ENCODE measurements around the gene LRPPRC.
"Not testable (repeated sequence)": the region's sequence is repeated elsewhere in the genome, so short reads cannot be mapped to it uniquely, and the experiment has no call there.

Gene LRPPRC
- total RNA-seq: 148 to 194 (median 168) reads per million in 4 donors

GRCh38 chr2:43995733-43996533, at the start of gene LRPPRC:
Gene LRPPRC (minus strand): TSS chr2:43995989. CDS start chr2:43995947, 42 bp downstream.
- DNase-seq: peak; percentile 75 to 94 (median 83)

- DNase-seq: no peak
Observed at GRCh38 chr2:44045061-44045460, 49.3 kb upstream of the LRPPRC start.

GRCh38 chr2:44044281-44044720, 48.5 kb upstream of the LRPPRC start:
- DNase-seq: peak; percentile 38 to 76 (median 58)

- DNase-seq: no peak
Observed at GRCh38 chr2:44040365-44040764, 44.6 kb upstream of the LRPPRC start.

GRCh38 chr2:44038277-44038676, 42.5 kb upstream of the LRPPRC start:
- DNase-seq: no peak

- no peak for DNase-seq
Observed at GRCh38 chr2:44037221-44037620, 41.4 kb upstream of the LRPPRC start.

- DNase-seq: no peak
Observed at GRCh38 chr2:44033947-44034346, 38.2 kb upstream of the LRPPRC start.

GRCh38 chr2:44027076-44027475, 31.3 kb upstream of the LRPPRC start:
- not testable (repeated sequence) for DNase-seq

- DNase-seq: peak in 2 of 5 donors; percentile 8 to 21
Observed at GRCh38 chr2:44016282-44016681, 20.5 kb upstream of the LRPPRC start.

GRCh38 chr2:44015239-44015638, 19.4 kb upstream of the LRPPRC start:
- no peak for DNase-seq

GRCh38 chr2:44013205-44013604, 17.4 kb upstream of the LRPPRC start:
- not testable (repeated sequence) for DNase-seq

- DNase-seq: no peak
Observed at GRCh38 chr2:44010266-44010665, 14.5 kb upstream of the LRPPRC start.

GRCh38 chr2:44009136-44009735, 13.4 kb upstream of the LRPPRC start:
- DNase-seq: no peak

GRCh38 chr2:44005846-44006245, 10.1 kb upstream of the LRPPRC start:
- no peak for DNase-seq

- DNase-seq: no peak
Observed at GRCh38 chr2:44004735-44005602, 9.2 kb upstream of the LRPPRC start.

- no peak for DNase-seq
Observed at GRCh38 chr2:44001716-44002115, 5.9 kb upstream of the LRPPRC start.

GRCh38 chr2:43998263-43998662, 2.5 kb upstream of the LRPPRC start:
- no peak for DNase-seq

- DNase-seq: no peak
Observed at GRCh38 chr2:43993437-43993836, 2.4 kb downstream of the LRPPRC start.

GRCh38 chr2:43989545-43989944, 6.2 kb downstream of the LRPPRC start:
- DNase-seq: no peak

GRCh38 chr2:43986600-43986999, 9.2 kb downstream of the LRPPRC start:
- no peak for DNase-seq

GRCh38 chr2:43985359-43985758, 10.4 kb downstream of the LRPPRC start:
- DNase-seq: no peak

GRCh38 chr2:43984533-43984932, 11.3 kb downstream of the LRPPRC start:
- no peak for DNase-seq

- peak in 1 of 5 donors; percentile 16 for DNase-seq
Observed at GRCh38 chr2:43980902-43981301, 14.9 kb downstream of the LRPPRC start.

All from T-helper 1 cell (primary cell).